HG03439 (cell line): ENCODE measurements around the gene CLEC4D.
"Not testable (repeated sequence)": the region's sequence is repeated elsewhere in the genome, so short reads cannot be mapped to it uniquely, and the experiment has no call there.

Experiments
- ATAC-seq: cut with Tn5 transposase; IDR thresholded peaks from one replicate; pipeline ENCODE4 v1.9.1; 2021; ENCODE audit warnings: mild to moderate bottlenecking, moderate library complexity; ENCODE audit not compliant: unreplicated experiment

Gene CLEC4D

DNA sequence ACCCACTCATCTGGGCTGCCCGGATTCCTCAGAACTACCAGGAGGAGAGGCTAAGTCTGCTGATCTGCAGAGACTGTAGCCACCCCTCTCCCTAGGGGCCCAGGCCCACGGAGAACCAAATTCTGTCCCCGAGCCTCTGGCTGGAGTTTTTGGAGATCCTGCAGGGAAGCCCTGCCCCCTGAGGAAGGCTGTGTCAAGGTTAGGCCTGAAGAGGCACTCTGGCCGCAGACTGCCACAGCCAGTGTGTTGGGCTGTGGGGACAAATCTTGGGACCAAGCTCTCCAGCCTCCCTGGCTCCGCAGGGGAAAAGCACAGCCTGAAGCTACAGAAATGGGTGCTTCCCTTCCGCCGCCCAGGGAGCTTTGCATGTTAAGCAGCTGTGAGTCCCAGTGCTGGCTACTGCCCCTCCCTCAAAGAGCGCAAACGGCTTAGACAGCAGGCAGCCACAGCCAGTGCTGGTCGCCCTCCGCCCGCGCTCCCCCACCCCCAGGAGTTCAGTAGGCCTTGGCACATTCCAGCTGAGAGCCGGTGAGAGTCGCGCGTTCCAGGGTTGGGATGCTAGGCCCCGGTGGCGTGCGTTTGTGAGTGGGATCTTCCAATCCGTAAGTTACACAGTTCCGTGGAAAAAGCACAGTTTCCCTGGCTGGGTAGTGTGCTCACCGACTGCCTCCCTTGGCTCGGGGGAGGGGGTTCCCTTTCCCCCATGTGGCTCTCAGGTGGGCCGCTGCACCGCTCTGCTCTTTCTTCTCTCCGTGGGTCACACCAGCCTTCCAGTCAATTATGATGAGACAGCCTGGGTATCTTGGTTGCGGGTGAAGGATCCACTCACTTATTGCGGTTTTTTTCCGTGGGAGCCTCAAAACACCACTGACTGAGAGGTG is 14.2 kb downstream of the CLEC4D start:
- ATAC-seq: no peak

DNA sequence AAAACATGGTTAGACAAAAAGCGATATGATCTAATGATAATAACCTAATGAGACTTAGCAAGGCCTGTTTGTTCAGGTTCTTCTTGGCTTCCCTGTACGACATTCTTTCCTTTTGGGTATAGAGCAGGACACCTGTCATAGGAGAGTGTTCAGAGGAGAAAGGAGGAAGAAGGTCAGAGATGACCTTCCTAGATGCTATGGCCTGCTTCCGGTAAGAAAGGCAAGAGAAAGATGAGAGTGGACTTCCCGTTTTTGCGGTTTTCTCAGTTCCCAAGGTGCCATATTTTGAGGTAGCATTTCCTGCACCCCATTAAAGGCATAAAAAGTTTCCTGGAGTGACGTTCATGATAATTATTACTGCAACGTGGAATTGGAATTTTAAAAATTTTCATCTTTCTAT is 18.7 kb downstream of the CLEC4D start:
- no peak for ATAC-seq

DNA sequence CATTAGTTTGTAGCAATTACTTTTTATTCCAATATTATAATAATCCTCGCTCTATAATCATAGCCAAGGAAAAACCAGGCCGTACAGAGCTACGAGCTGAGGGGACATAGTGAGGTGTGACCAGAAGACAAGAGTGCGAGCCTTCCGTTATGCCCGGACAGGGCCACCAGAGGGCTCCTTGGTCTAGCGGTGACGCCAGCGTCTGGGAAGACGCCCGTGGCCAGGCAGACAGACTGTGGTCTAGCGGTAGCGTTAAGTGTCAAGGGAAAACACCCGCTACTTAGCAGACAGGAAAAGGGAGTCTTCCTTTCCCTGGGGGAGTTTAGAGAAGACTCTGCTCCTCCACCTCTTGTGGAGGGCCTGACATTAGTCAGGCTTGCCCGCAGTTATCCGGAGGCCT is 24.5 kb downstream of the CLEC4D start:
- ATAC-seq: not testable (repeated sequence)

DNA sequence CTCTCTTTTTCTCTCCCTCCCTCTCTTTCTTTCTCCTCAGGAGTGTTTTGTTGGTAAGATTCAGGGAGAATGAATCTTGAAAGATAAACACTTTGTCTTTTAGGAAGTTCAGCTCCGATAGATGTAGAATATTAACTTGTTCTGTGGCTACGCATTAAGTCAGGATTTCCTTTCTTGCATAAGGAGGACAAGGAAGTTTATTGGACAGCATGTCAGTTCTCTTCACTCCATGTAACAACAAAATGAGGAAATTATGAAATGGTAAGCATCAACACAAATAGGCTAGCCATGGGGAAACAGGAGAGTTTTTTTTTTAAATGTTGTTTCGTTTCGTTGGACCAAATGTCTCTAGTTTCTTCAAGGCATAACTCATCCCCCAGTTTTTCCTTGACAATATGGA is 27.5 kb downstream of the CLEC4D start, which contains the start of gene CLEC4E:
Gene CLEC4E (minus strand): TSS at position 75 of the 400 bp plus-strand sequence. CDS start 108 bp downstream, outside the sequence.
- ATAC-seq: not testable (repeated sequence)

DNA sequence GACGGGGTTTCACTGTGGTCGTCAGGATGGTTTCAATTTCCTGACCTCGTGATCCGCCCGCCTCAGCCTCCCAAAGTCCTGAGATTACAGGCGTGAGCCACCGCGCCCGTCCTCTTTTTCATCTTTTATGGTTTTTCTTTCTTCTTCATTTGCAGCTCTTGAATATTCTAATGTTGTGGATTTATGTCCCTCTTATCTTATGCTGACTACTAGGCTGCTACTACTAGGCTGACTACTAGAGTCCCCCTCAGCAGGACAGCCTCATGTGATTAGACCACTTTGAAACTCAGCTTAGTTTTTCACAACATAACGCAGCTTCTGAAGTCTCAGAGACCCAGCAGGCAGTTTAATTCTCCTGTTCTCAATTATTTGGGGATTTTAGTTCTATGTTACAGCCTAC is 28.3 kb downstream of the CLEC4D start:
- no peak for ATAC-seq

DNA sequence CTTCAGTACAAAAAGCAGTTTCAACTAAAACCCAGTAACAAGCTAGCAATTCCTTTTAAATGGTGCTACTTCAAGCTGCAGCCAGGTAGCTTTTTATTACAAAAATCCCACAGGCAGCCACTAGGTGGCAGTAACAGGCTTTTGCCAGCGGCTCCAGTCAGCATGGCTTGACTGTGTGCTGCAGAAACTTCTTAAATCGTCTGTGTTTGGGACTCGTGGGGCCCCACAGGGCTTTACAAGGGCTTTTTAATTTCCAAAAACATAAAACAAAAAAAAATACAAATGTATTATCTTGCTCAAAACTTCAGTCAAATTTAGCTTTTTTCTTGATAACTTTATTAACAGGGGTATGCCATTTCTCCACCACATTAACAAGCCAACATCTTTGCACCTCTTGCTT is 31.0 kb downstream of the CLEC4D start:
- peak; percentile 66 for ATAC-seq

DNA sequence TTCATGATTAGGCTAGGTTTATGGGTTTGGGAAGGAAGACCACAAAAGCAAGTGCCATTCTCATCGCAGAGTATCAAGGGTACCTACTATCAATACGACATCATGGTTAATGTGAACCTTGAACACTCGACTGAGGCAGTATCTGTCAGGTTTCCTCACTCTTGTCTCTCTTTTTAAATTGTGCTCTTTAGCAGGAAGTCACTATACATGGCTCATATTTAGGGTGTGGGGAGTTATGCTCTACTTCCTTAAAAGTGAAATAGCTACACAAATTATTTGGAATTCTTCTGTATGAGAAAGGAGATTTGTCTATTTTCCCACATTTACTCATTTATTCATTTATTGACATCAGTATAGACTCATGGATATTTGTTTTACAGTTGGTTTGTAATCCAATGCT is 33.3 kb downstream of the CLEC4D start:
- no peak for ATAC-seq

DNA sequence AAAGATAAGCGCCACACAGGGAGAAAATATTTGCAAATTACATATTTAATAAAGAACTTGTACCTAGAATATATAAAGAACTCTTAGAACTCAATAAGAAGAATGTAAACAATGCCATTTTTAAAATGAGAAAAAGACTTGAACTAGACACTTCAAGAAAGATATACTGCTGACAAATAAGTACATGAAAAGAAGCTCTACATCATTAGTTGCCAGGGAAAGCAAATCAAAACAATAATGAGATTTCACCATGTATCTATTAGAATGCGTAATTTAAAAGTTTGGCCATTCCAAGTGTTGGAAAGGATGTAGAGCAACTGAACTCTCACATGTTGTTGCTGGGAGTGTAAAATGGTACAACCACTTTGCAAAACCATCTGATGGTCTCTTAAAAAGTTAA is 34.3 kb downstream of the CLEC4D start:
- ATAC-seq: no peak

DNA sequence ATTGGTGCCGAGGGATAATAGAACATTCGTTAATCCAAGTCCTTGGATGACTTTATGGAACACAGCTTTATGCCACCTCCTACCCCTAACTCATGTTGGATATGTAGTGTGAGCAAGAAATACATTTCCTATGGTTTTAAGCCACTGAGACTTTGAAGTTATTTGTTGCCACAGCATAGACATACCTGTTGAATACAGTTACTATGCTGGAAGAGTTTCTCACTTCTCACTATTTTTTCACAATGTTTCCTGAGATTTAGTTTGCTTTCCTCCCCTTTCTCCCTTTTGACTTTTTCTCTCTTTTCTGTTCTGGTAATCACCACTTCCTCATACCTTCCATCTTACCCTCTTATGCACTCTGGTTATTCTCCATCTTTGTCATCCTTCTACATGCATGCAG is 34.9 kb downstream of the CLEC4D start:
- no peak for ATAC-seq

DNA sequence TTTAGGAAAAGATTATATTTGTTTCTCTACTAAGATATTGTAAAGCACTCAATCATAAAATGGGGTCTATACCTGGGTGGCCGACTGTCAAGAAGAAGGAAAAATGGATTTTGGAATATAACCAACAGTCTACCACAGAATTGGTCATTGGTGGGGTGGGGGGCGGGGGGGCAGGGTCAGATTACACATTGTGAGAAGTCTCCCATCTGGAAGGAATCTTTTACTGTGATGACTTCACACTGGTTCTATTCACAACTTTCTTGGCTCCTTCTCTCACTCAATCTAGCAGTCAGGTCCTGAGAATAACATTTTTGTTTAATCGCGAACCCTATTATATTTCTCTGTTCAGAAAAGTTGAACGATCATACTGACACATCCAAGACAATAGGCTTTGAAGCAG is 36.1 kb downstream of the CLEC4D start:
- ATAC-seq: no peak

DNA sequence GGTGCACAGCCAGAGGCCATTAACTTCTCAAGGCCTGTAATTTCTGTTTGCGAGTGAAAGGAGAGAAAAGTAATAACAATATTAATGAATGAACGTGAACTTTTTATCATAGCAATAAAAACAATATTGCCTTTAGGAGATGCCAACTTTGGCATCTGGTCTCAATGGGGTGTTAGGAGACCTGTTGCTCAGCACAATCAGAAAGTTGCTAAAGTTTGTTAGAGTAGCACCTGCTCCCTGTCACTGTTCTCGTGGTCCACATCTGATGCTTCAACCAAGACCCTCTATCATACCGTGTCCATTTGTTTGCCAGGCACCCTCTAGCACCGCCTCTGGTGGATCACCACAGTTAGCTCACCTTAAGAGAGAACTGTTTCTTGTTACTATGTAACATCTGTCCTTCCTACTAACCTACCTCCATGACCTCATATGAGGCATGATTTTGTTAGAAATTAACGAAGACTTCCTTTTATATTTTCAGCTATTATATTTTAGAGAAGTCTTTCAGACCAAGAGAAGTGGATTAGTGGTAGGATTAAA is 39.9 kb downstream of the CLEC4D start:
- ATAC-seq: no peak

DNA sequence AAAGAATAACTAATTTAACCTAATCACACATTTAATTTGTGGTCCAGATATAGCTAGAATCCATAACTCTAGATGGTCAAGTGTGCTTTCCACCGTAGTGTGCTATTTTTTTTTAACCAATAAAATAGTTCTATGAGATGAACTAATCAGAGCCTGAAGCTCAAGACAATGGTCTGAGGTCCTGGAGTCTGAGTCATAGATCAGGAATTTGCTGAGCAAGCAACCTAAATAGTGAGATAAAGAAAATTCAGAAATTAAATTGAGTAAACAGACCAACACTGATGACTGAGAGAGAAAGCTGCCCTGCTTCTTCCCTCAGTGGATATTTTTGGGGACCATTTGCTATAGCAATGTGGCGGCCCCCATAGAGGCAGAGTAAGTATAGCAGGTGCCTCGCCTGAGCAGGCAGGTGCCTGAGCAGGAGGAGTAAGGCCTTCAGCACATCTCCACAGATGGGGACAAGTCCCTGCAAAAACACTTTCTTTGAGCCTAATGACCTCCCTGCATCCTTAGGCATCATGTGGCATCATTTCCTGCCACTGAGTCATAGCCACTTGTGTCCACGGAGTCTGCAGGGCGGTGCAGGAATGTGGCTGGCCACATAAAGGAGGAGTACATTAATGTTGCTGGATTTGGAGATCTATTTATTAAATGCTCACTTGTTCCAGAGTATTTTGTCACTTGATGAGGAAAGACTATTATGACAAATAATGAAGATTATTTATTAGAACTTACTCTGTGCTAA is 41.3 kb downstream of the CLEC4D start:
- no peak for ATAC-seq

DNA sequence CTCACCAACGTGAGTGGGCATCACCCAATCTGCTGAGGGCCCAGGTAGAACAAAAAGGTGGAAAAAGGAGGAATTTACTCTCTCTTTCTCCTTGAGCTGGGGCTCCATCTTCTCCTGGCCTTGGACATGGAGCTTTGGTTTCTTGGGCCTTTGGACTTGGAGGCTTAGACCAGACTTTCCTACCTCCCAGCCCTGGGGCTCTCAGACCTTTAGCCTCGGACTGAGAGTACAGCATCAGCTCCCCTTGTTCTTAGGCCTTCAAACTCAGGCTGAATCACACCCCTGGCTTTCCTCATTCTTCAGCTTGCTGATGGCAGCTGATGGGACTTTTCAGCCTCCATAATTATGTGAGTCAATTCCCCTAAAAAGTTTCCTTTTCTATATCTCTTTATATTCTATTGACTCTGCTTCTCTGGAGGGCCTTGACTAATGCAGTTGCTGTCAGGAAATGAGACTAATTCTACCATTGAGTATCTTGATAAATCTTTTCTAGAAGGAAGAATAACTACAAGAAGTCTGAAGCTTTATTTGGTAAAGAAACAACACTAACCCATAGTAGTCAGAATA is 43.3 kb downstream of the CLEC4D start:
- no peak for ATAC-seq

DNA sequence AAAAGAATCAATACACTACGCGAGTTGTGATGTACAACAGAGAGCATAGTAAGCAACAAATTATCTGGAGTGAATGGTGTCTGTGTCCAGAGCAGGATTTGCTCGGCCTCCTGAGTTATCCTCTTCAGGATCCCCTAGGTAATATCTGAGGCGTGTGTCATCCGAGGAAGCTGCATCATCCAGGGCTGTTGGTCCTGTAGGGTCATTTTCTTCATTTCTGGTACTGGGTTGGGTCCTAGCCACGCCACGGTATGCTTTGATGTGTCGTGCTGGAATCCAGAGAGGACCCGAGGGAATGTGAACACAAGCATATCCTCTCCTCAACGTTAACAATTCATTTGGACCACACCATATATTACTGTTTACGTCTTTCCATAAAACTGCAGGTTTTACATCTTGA is 46.4 kb downstream of the CLEC4D start:
- ATAC-seq: no peak

DNA sequence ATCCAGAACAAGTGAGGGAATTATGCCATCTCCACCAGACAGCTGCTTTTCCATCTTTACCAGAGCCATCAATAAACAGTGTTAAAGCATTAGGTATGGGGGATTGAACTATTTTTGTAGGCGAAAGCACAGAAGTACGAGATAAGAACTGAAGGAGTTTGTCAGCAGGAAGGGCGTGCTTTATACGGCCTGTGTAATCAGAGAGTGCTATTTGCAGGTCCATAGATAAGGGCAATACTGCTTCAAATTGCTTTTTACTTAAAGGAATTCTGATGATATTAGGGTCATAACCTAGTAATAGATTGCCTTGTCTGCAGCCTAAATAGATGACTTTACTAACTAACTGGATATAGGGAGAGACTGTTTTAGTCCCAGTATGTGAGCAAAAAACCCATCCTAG is 47.7 kb downstream of the CLEC4D start:
- ATAC-seq: no peak

DNA sequence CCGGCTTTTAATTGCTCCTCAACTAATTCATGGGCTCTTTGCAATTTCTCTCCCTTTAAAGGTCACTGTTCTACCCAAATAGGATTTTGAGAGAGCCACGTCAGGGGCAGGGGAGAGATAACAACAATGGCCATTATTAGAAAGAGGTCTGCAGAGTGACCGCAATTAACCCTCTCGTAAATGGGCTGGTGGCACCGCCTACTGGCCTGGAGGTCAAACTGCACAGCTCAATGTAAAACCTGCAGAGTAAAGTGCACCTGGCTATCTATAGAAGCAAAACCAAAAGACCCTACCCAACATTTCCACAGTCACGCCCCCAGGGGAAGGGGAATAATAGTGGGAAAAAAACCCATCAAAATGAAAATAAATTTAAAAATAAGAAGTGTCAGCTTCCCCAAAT is 49.0 kb downstream of the CLEC4D start:
- no peak for ATAC-seq

DNA sequence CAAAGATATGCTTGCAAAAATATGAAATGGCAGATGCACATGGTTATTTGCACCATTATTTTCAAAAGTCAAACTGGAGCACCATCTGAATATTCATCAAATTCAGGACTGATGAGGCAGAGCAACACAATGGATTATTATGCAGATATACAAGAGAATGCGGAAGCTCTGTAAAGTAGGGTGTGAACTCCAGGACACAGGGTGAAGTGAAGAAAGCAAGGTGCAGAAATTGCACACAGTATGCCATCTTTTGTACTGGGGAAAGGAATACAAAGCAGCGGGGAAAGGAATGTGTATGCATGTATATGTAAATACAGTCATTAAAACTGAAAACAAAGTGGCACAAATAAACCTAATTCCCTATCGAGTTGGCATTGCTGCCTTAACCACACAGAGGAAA is 50.1 kb downstream of the CLEC4D start:
- ATAC-seq: no peak

DNA sequence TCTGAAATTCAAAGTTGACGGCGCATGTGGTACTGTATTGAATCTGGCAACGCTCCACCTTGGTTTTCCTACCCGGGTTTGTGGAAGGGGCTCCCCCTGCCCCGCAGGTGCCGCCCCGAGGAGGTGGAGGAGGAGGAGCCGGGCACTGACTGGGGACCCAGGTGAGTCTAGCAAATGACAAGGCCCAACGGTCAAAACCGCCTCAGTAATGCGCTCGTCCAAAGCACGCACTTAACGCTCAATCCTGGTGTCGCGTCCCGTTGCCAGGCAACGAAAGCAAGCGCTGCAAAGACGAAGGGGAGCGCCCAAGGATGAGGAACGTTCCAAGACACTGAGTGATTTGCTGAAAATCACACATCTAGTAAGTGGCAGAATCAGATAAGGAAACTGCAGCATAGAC is 51.4 kb downstream of the CLEC4D start:
- no peak for ATAC-seq

DNA sequence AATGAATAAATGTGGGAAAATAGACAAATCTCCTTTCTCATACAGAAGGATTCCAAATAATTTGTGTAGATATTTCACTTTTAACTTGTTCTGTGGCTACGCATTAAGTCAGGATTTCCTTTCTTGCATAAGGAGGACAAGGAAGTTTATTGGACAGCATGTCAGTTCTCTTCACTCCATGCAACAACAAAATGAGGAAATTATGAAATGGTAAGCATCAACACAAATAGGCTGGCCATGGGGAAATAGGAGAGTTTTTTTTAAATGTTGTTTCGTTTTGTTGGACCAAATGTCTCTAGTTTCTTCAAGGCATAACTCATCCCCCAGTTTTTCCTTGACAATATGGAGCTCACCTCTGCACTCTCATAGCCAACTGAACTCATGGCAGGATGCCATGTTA is 52.7 kb downstream of the CLEC4D start:
- not testable (repeated sequence) for ATAC-seq

DNA sequence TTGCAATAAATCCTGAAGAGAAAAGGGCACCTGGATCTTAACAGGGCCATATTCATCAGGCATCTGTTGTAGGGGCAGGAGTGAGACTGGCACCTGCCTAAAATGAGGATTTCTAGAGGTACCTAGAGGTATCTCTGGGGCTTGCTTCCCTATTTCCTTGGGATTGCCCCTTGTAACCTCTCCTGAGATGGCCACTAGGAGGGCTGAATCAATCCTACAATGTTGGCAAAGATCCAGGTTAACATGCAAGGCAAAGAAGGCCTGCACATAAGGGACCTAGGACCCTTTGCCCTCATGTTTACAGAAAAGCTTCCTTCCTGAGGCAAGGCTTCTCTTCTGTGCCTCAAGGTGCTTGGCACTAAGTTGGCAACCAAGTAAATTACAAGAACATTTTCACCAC is 53.2 kb downstream of the CLEC4D start:
- ATAC-seq: no peak
